ENCODE data around the gene LINC01488. TPM values are rescaled to one million over a fixed set of nuclear protein-coding genes. Genes with fewer than 3 reads are reported as not detected.

The LINC01488 gene
- not detected for total RNA-seq

GRCh38 chr11:69481393-69481844 lies at the start of gene LINC01488:
Gene LINC01488 (plus strand): TSS chr11:69481663.
- intact Hi-C loops (cut with DNase I; ENCODE audit: low total_unique reads) = no loop called here
- Histone ChIP-seq H3K4me1 (peaks cover 0 to 5% of the 10 kb centered on the region in 2 donors), H3K4me3 (no peak within 1 kb of the TSS), H3K27ac (peak within 1 kb of the TSS in 1 of 2 donors; percentile 69), H3K27me3 (no peaks in the 10 kb centered on the region), H3K36me3 (no peaks in the 10 kb centered on the region), H3K9me3 (no peaks in the 10 kb centered on the region)
- no peak for DNase-seq (ENCODE audit: low spot score in 2 of 2)
- TF ChIP-seq CTCF (IDR thresholded peaks at IDR 0.05) (no peak), POLR2A (IDR thresholded peaks at IDR 0.05) (no peak), POLR2AphosphoS5 (IDR thresholded peaks at IDR 0.05) (no peak)

- intact Hi-C loops (cut with DNase I; ENCODE audit: low total_unique reads) = no loop called here
- Histone ChIP-seq H3K27me3 (no peaks in the 10 kb centered on the region), H3K36me3 (no peaks in the 10 kb centered on the region), H3K4me1 (no peaks in the 10 kb centered on the region), H3K4me3 (no peak overlapping the region), H3K9me3 (no peaks in the 10 kb centered on the region), H3K27ac (no peak overlapping the region)
- TF ChIP-seq POLR2A (IDR thresholded peaks at IDR 0.05) = no peak
- no peak for TF ChIP-seq CTCF (IDR thresholded peaks at IDR 0.05)
- TF ChIP-seq POLR2AphosphoS5 (IDR thresholded peaks at IDR 0.05) = no peak
- no peak for DNase-seq (ENCODE audit: low spot score in 2 of 2)
Observed at GRCh38 chr11:69431893-69432738, 49.3 kb upstream of the LINC01488 start.

GRCh38 chr11:69433741-69434140 lies 47.7 kb upstream of the LINC01488 start:
- Histone ChIP-seq H3K4me3 (no peak overlapping the region), H3K27me3 (no peaks in the 10 kb centered on the region), H3K9me3 (no peaks in the 10 kb centered on the region), H3K27ac (no peak overlapping the region), H3K36me3 (no peaks in the 10 kb centered on the region), H3K4me1 (no peaks in the 10 kb centered on the region)
- no peak for DNase-seq (ENCODE audit: low spot score in 2 of 2)
- TF ChIP-seq POLR2A (IDR thresholded peaks at IDR 0.05) = no peak
- no peak for TF ChIP-seq CTCF (IDR thresholded peaks at IDR 0.05)
- TF ChIP-seq POLR2AphosphoS5 (IDR thresholded peaks at IDR 0.05) = no peak
- intact Hi-C loops (cut with DNase I; ENCODE audit: low total_unique reads) = no loop called here

- TF ChIP-seq CTCF (IDR thresholded peaks at IDR 0.05) = no peak
- TF ChIP-seq POLR2AphosphoS5 (IDR thresholded peaks at IDR 0.05) = no peak
- no peak for TF ChIP-seq POLR2A (IDR thresholded peaks at IDR 0.05)
- Histone ChIP-seq H3K27me3 (no peaks in the 10 kb centered on the region), H3K36me3 (no peaks in the 10 kb centered on the region), H3K4me3 (no peak overlapping the region), H3K4me1 (no peaks in the 10 kb centered on the region), H3K27ac (no peak overlapping the region), H3K9me3 (no peaks in the 10 kb centered on the region)
- intact Hi-C loops (cut with DNase I; ENCODE audit: low total_unique reads) = no loop called here
- DNase-seq (ENCODE audit: low spot score in 2 of 2) = no peak
Observed at GRCh38 chr11:69434471-69434931, 47.0 kb upstream of the LINC01488 start.

All from breast epithelium (tissue), 4 donors.